Breast epithelium (tissue), 3 donors: Measurements from ENCODE around the gene BFSP1.

Experiments used
- POLR2A ChIP-seq: fragments of 450-650 bp; IDR thresholded peaks from one replicate; pipeline ENCODE4 v1.6.1; 2016; ENCODE audit warnings: antibody characterized with exemption, mild to moderate bottlenecking, moderate library complexity
- POLR2AphosphoS5 ChIP-seq, 3 donors: sonication (generic); formaldehyde crosslinking; IDR thresholded peaks; one replicate each; pipeline ENCODE4 v1.6.1; 2017; ENCODE audit warnings: antibody characterized with exemption in 3 of 3
- TF ChIP-seq, protein P1 (sequence below), 3 donors: fragments of 450-650 bp; IDR thresholded peaks; one replicate each; pipeline ENCODE4 v1.5.1; 2016 to 2017; ENCODE audit warnings: antibody characterized with exemption in 3 of 3, mild to moderate bottlenecking in 3 of 3, moderate library complexity in 3 of 3

DNA sequence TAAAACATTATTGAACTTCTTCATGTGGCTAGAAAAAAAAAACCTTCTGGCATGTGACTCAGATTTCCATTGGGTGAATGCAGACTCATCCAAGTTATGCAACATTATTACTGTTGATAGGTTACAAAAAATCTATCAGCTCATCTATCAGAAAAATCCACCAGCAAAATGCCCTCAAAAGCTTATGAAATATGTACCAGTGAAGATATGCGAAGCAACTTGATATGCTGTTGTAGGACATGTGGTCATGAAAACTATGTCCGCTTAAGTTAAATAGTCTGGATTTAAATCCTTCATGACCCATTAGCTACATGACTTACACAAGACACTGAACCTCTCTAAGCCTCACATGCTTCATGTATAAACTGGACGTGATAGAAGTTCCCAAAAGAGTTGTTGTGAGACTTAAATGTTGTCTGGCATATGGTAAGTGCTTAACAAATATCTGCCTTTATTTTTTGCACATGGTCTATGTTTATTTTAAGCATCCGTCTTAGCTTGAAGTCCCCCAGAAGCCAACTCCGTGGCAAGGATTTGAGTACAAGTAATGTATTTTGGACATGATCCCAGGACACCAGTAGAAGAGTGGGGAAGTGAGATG, 12.5 kb upstream of the BFSP1 start:
- TF ChIP-seq, protein P1, sequence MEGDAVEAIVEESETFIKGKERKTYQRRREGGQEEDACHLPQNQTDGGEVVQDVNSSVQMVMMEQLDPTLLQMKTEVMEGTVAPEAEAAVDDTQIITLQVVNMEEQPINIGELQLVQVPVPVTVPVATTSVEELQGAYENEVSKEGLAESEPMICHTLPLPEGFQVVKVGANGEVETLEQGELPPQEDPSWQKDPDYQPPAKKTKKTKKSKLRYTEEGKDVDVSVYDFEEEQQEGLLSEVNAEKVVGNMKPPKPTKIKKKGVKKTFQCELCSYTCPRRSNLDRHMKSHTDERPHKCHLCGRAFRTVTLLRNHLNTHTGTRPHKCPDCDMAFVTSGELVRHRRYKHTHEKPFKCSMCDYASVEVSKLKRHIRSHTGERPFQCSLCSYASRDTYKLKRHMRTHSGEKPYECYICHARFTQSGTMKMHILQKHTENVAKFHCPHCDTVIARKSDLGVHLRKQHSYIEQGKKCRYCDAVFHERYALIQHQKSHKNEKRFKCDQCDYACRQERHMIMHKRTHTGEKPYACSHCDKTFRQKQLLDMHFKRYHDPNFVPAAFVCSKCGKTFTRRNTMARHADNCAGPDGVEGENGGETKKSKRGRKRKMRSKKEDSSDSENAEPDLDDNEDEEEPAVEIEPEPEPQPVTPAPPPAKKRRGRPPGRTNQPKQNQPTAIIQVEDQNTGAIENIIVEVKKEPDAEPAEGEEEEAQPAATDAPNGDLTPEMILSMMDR (IDR thresholded peaks at IDR 0.05): no peak
- TF ChIP-seq POLR2A: no peak
- TF ChIP-seq POLR2AphosphoS5 (IDR thresholded peaks at IDR 0.05): peak in 2 of 3 donors; percentile 14
